Measurements from ENCODE around the gene KCTD17. TPM values are rescaled to one million over a fixed set of nuclear protein-coding genes. Genes with fewer than 3 reads are reported as not detected.
A peak's percentile ranks its signal among the peaks of the same experiment; 100 is the strongest.

KCTD17 gene
- total RNA-seq, 2 experiments from 2014 or later, result 30.3 to 30.6 TPM

DNA sequence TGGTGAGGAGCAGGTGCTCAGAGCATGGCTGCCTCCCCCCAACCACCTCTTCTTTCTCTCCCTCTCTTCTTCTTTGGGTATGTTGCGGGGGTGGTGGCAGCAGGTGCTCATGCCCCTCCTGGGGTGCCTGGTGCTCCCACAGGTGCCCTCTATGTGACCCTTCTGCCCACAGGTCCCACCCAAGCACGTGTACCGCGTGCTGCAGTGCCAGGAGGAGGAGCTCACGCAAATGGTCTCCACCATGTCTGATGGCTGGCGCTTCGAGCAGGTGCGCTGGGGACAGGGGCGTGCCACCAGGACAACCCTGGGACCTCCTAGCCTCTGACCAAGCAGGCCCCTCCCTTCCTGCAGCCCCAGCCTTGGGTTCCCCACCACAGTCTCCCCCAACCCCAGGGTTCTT lies 5.7 kb downstream of the KCTD17 start:
- Mint-ChIP-seq H3K27ac (no peak overlapping the region), H3K4me1 (ENCODE audit: low read depth) (peaks cover 36% of the 10 kb centered on the region), H3K9me3 (no peaks in the 10 kb centered on the region), H3K27me3 (no peaks in the 10 kb centered on the region), H3K36me3 (ENCODE audit: low read depth) (peaks cover 7% of the 10 kb centered on the region), H3K4me3 (no peak overlapping the region)
- ChIA-PET POLR2A (no interaction called here), CTCF (no interaction called here)
- no peak for ATAC-seq
- DNase-seq, result no peak
- intact Hi-C loops (cut with micrococcal nuclease), result no loop called here
- TF ChIP-seq, protein P1, sequence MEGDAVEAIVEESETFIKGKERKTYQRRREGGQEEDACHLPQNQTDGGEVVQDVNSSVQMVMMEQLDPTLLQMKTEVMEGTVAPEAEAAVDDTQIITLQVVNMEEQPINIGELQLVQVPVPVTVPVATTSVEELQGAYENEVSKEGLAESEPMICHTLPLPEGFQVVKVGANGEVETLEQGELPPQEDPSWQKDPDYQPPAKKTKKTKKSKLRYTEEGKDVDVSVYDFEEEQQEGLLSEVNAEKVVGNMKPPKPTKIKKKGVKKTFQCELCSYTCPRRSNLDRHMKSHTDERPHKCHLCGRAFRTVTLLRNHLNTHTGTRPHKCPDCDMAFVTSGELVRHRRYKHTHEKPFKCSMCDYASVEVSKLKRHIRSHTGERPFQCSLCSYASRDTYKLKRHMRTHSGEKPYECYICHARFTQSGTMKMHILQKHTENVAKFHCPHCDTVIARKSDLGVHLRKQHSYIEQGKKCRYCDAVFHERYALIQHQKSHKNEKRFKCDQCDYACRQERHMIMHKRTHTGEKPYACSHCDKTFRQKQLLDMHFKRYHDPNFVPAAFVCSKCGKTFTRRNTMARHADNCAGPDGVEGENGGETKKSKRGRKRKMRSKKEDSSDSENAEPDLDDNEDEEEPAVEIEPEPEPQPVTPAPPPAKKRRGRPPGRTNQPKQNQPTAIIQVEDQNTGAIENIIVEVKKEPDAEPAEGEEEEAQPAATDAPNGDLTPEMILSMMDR (IDR thresholded peaks at IDR 0.05), result no peak

DNA sequence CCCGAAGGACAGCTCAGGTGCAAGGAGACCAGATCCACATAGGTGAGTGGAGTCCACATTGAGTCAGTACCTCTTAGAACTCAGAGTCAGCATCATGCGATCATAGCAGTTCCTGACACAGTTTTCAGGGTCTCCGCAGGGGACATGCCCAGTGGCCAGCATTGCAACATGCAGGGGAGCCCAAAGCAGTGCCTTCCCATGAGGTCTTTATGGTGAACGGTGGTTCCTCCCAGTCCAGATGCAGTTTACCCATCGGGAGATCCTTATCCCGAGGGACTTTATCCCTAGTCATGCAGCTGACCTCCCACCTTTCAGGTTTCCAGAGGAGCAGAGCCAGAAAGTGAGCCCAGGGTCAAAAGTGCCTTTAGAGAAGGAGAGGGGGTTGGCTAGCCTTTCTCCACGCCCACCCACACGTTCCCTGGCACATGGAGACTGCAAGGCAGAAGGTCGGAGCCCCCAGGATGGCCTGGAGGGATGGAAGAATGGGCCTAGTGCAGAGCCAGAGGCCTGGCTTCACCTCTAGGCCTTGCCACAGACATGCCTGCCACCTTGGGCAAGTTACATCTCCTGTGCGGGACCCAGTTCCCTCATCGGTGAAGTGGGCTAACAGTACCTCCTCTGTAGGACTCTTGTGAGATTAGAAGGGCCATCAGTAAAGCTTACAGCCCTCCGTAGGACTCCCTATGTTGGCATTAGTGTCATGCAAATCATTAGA lies 6.4 kb downstream of the KCTD17 start:
- TF ChIP-seq, protein P1 (IDR thresholded peaks at IDR 0.05), result no peak
- intact Hi-C loops (cut with micrococcal nuclease), result no loop called here
- H3K4me1 Mint-ChIP-seq (ENCODE audit: low read depth), result peaks cover 34% of the 10 kb centered on the region
- peaks cover 7% of the 10 kb centered on the region for H3K36me3 Mint-ChIP-seq (ENCODE audit: low read depth)
- no peaks in the 10 kb centered on the region for H3K9me3 Mint-ChIP-seq
- CTCF ChIA-PET, result no interaction called here
- DNase-seq (no peak), ATAC-seq (no peak)
- POLR2A ChIA-PET, result no interaction called here
- no peak overlapping the region for H3K27ac Mint-ChIP-seq
- no peak overlapping the region for H3K4me3 Mint-ChIP-seq
- H3K27me3 Mint-ChIP-seq, result no peaks in the 10 kb centered on the region

DNA sequence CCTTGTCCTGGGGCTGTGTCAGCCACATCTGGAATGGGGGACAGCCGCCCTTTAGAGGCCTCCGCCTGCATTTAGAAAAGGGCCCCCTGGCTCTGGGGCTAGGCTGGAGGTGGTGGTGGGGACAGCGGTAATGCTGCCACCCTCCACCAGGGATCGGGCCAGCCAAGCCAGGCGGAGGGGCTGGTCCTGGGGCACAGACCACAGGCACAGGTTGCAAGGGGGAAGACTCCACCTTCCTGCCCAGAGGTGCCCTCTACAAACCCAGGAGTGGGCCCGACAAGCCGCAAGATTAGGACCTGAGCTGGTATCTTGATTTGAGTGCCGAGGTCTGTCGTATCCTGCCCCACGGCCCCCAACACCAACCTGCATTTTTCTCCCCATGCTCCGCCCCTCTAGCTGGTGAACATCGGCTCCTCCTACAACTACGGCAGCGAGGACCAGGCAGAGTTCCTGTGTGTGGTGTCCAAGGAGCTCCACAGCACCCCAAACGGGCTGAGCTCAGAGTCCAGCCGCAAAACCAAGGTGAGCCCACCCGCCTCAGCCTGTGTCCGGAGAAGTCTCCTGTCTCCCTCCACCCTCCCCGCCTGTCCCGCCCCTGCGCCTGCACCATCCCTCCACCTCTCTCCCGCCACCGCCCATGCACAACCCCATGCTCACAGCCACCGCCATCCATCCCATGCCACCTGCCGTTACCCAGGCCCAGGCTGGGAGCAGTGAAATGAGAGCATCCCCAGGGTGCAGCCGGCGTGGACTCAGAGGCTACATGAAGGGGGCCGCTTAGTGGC lies 7.6 kb downstream of the KCTD17 start:
- H3K36me3 Mint-ChIP-seq (ENCODE audit: low read depth), result peaks cover 7% of the 10 kb centered on the region
- no peak overlapping the region for H3K27ac Mint-ChIP-seq
- H3K9me3 Mint-ChIP-seq, result no peaks in the 10 kb centered on the region
- H3K27me3 Mint-ChIP-seq, result no peaks in the 10 kb centered on the region
- ChIA-PET CTCF (no interaction called here), POLR2A (no interaction called here)
- no peak overlapping the region for H3K4me3 Mint-ChIP-seq
- intact Hi-C loops (cut with micrococcal nuclease), result no loop called here
- DNase-seq (no peak), ATAC-seq (no peak)
- H3K4me1 Mint-ChIP-seq (ENCODE audit: low read depth), result peaks cover 35% of the 10 kb centered on the region
- TF ChIP-seq, protein P1 (IDR thresholded peaks at IDR 0.05), result no peak

DNA sequence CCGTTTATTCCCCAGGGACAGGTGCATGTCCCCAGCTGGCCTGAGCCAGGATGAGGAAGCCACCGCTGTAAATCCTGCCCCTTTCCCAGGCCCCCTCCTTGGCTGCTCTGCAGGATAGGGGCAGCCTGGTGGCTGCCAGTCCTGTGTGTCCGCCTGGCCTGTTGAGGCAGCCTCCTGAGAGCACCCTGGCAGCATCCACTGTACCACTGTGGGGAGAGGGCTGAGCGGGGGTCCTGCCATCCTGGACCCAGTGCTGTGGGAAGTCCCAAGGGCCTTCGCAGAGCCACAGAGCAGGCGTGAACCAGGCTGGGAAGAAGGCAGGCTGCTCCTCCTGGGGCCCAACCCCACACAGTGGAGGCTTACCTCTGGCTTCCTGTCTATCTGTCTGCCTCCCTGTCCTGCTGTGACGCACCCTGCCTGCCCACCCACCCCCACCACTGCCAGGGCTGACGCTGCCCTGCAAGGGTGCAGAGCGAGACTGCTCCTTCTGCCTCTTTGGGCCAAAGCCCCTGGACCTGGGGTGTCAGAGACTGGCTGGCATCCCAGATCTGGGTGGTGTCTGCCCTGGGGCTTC lies 8.4 kb downstream of the KCTD17 start:
- peak overlapping the region; percentile 64 for H3K4me3 Mint-ChIP-seq
- ATAC-seq (peak; percentile 66), DNase-seq (peak; percentile 61)
- peaks cover 11% of the 10 kb centered on the region for H3K36me3 Mint-ChIP-seq (ENCODE audit: low read depth)
- POLR2A ChIA-PET, result interaction anchor here (1.1 to 1.6 kb wide), 2 partner anchors 8 to 74 kb away, joined by 3 read pairs; partner anchors contain the start of gene KCTD17
- CTCF ChIA-PET, result no interaction called here
- H3K27ac Mint-ChIP-seq, result peak overlapping the region; percentile 34
- H3K27me3 Mint-ChIP-seq, result no peaks in the 10 kb centered on the region
- H3K9me3 Mint-ChIP-seq, result no peaks in the 10 kb centered on the region
- intact Hi-C loops (cut with micrococcal nuclease), result no loop called here
- TF ChIP-seq, protein P1 (IDR thresholded peaks at IDR 0.05), result no peak
- peaks cover 37% of the 10 kb centered on the region for H3K4me1 Mint-ChIP-seq (ENCODE audit: low read depth)
